Sigmoid colon (tissue), 4 donors: ENCODE measurements around the gene DHRS2.

Experiments
- POLR2AphosphoS5 ChIP-seq, 4 donors: sonication (generic); formaldehyde crosslinking; IDR thresholded peaks; one replicate each; pipeline ENCODE4 v1.6.1; 2017; ENCODE audit warnings: antibody characterized with exemption in 4 of 4
- TF ChIP-seq, protein P1 (sequence below), 4 experiments: fragments of 450-650 bp in 3 of 4; fragments of 200-600 bp in 1 of 4; IDR thresholded peaks; one replicate each; pipeline ENCODE4 v1.5.1; 2016 to 2019; ENCODE audit warnings: antibody characterized with exemption in 4 of 4, mild to moderate bottlenecking in 3 of 4, moderate library complexity in 2 of 4

DNA sequence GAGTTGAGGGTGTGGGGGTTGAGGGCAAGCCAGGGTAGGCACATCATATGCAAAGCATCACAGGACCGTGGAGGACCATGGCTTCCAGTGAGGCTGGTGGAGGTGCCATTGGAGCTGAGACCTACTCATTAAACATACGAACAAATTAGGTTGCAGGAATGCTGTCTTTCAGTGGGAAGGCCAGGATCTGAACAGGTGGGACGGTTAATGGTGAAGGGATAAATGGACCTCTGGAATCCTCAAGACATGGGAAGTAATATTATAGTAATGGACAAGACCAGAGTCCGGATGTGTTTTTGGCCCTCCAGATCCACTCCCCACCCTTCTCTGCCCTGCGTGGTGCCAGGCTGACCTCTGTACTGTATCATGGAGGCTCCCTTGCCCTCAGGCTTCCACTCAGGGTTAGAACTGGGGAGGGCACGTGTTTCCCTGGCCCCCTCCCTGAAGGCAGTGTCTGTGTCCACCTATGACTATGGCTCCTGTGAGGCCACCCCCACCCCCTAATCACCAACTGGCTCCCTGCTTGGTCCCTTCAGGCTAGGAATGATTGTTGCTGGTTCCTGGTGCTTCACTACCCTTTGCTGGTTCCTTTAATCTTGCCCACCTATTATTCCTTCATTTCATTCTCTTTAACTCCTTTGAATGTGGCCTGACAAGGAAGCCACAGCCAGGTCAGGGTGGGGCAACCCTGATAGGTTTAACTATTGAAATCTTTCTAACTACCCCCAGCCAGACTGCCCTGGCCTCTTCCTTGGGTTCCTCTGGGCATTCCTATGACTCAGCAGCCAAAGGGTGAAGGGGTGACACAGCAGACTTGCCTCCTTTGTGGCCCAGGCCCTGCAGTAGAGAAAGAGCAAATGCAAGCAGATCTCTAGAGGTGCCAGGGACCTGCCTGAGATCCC is 10.7 kb downstream of the DHRS2 start:
- TF ChIP-seq, protein P1, sequence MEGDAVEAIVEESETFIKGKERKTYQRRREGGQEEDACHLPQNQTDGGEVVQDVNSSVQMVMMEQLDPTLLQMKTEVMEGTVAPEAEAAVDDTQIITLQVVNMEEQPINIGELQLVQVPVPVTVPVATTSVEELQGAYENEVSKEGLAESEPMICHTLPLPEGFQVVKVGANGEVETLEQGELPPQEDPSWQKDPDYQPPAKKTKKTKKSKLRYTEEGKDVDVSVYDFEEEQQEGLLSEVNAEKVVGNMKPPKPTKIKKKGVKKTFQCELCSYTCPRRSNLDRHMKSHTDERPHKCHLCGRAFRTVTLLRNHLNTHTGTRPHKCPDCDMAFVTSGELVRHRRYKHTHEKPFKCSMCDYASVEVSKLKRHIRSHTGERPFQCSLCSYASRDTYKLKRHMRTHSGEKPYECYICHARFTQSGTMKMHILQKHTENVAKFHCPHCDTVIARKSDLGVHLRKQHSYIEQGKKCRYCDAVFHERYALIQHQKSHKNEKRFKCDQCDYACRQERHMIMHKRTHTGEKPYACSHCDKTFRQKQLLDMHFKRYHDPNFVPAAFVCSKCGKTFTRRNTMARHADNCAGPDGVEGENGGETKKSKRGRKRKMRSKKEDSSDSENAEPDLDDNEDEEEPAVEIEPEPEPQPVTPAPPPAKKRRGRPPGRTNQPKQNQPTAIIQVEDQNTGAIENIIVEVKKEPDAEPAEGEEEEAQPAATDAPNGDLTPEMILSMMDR (IDR thresholded peaks at IDR 0.05): no peak
- TF ChIP-seq POLR2AphosphoS5 (IDR thresholded peaks at IDR 0.05): no peak
